ENCODE data around the gene LOXHD1. TPM values are rescaled to one million over a fixed set of nuclear protein-coding genes. Genes with fewer than 3 reads are reported as not detected.

LOXHD1 gene
- total RNA-seq, 2 donors from 2014 or later, result 0.11 TPM; not detected in 1

GRCh38 chr18:46466234-46467160, 190.5 kb downstream of the LOXHD1 start:
- Histone ChIP-seq H3K27me3 (no peaks in the 10 kb centered on the region), H3K4me3 (no peak overlapping the region), H3K27ac (no peak overlapping the region), H3K36me3 (no peaks in the 10 kb centered on the region), H3K4me1 (no peaks in the 10 kb centered on the region), H3K9me3 (no peaks in the 10 kb centered on the region)
- TF ChIP-seq, protein P1, sequence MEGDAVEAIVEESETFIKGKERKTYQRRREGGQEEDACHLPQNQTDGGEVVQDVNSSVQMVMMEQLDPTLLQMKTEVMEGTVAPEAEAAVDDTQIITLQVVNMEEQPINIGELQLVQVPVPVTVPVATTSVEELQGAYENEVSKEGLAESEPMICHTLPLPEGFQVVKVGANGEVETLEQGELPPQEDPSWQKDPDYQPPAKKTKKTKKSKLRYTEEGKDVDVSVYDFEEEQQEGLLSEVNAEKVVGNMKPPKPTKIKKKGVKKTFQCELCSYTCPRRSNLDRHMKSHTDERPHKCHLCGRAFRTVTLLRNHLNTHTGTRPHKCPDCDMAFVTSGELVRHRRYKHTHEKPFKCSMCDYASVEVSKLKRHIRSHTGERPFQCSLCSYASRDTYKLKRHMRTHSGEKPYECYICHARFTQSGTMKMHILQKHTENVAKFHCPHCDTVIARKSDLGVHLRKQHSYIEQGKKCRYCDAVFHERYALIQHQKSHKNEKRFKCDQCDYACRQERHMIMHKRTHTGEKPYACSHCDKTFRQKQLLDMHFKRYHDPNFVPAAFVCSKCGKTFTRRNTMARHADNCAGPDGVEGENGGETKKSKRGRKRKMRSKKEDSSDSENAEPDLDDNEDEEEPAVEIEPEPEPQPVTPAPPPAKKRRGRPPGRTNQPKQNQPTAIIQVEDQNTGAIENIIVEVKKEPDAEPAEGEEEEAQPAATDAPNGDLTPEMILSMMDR (IDR thresholded peaks at IDR 0.05), result no peak
- no peak for DNase-seq (ENCODE audit: low spot score)

- TF ChIP-seq, protein P1 (IDR thresholded peaks at IDR 0.05), result no peak
- H3K27me3 ChIP-seq, result no peaks in the 10 kb centered on the region
- no peaks in the 10 kb centered on the region for H3K9me3 ChIP-seq
- no peak for DNase-seq (ENCODE audit: low spot score)
- no peaks in the 10 kb centered on the region for H3K4me1 ChIP-seq
- no peaks in the 10 kb centered on the region for H3K36me3 ChIP-seq
- no peak overlapping the region for H3K4me3 ChIP-seq
- H3K27ac ChIP-seq, result no peak overlapping the region
These were observed 191.9 kb downstream of the LOXHD1 start for GRCh38 chr18:46464926-46465655.

GRCh38 chr18:46462523-46462922, 194.5 kb downstream of the LOXHD1 start:
- Histone ChIP-seq H3K27me3 (no peaks in the 10 kb centered on the region), H3K4me3 (no peak overlapping the region), H3K27ac (no peak overlapping the region), H3K4me1 (no peaks in the 10 kb centered on the region), H3K36me3 (no peaks in the 10 kb centered on the region), H3K9me3 (no peaks in the 10 kb centered on the region)
- TF ChIP-seq, protein P1 (IDR thresholded peaks at IDR 0.05), result no peak
- DNase-seq (ENCODE audit: low spot score), result no peak

- H3K4me3 ChIP-seq, result no peak overlapping the region
- no peaks in the 10 kb centered on the region for H3K27me3 ChIP-seq
- no peak for DNase-seq (ENCODE audit: low spot score)
- H3K9me3 ChIP-seq, result no peaks in the 10 kb centered on the region
- no peaks in the 10 kb centered on the region for H3K36me3 ChIP-seq
- no peak overlapping the region for H3K27ac ChIP-seq
- TF ChIP-seq, protein P1 (IDR thresholded peaks at IDR 0.05), result no peak
- no peaks in the 10 kb centered on the region for H3K4me1 ChIP-seq
These were observed 195.0 kb downstream of the LOXHD1 start for GRCh38 chr18:46461993-46462392.

- Histone ChIP-seq H3K27me3 (no peaks in the 10 kb centered on the region), H3K4me3 (no peak overlapping the region), H3K4me1 (no peaks in the 10 kb centered on the region), H3K27ac (no peak overlapping the region), H3K9me3 (no peaks in the 10 kb centered on the region), H3K36me3 (no peaks in the 10 kb centered on the region)
- TF ChIP-seq, protein P1 (IDR thresholded peaks at IDR 0.05), result no peak
- no peak for DNase-seq (ENCODE audit: low spot score)
These were observed 196.3 kb downstream of the LOXHD1 start for GRCh38 chr18:46460754-46461153.
